Type B pancreatic cell (in vitro differentiated cells): ENCODE results near the gene MMP23B. TPM values are rescaled to one million over a fixed set of nuclear protein-coding genes. Genes with fewer than 3 reads are reported as not detected.

Source experiments
- DNase-seq: peaks from one replicate; pipeline ENCODE4 v3.0.0; 2021; ENCODE audit warnings: mixed read lengths; ENCODE audit not compliant: unreplicated experiment; ENCODE audit errors: extremely low spot score
- H3K27ac Mint-ChIP-seq: 2 replicates; pipeline ENCODE4 v1.8.0; 2021; ENCODE audit warnings: mild to moderate bottlenecking, mixed read lengths
- H3K27me3 Mint-ChIP-seq: 2 replicates; pipeline ENCODE4 v1.8.0; 2021; ENCODE audit warnings: mixed read lengths
- H3K36me3 Mint-ChIP-seq: 2 replicates; pipeline ENCODE4 v1.8.0; 2021; ENCODE audit warnings: mixed read lengths
- H3K4me1 Mint-ChIP-seq: one replicate; pipeline ENCODE4 v1.8.0; 2021; ENCODE audit warnings: mixed read lengths; ENCODE audit not compliant: unreplicated experiment
- H3K4me3 Mint-ChIP-seq: 2 replicates; pipeline ENCODE4 v1.8.0; 2021; ENCODE audit warnings: mild to moderate bottlenecking, mixed read lengths
- H3K9me3 Mint-ChIP-seq: 2 replicates; pipeline ENCODE4 v1.8.0; 2021; ENCODE audit warnings: mixed read lengths
- total RNA-seq: library from RNA; stranded (reverse); gene quantifications from 2 replicates; pipeline ENCODE4 v1.2.1, GENCODE V29; 2021; ENCODE audit warnings: low replicate concordance
- TF ChIP-seq, protein P1 (sequence below): fragments of 200-600 bp; sonication (generic); conservative IDR thresholded peaks from 2 replicates; pipeline ENCODE4 v1.5.0; 2021; ENCODE audit warnings: antibody characterized with exemption, mild to moderate bottlenecking

MMP23B gene
- total RNA-seq, 1 donor from 2014 or later: 6.8 TPM

DNA sequence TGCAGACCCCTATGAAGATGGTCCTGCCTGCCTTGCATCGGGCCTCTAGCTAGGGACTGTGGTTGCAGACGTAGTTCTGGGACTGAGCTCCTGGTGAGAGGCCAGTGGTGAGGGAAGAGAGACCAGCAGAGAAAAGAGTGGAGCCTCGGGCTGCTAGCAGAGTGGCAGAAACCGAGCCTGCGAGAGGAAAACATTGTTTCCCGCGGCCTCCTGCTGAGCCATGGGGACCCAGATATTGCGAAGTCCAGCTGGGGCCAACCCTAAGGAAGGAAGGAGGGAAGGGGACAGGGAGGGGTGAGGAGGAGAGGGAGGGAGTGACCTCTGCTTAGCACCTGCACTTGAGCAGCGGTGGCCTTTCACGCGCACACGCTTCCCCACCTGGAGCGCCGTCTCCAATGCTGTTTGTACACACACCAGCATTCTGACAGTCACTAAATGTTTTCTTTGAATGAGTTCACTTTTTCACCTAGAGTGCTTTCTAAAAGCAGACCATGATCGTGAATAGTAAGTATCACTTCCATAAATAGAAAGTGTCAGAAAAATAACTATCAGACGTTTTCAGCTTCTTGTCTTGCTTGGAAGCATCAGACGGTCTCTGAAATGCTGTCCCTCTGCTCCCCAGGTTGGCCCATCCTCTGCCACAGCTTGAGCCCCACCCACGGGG is 29.5 kb upstream of the MMP23B start:
- TF ChIP-seq, protein P1, sequence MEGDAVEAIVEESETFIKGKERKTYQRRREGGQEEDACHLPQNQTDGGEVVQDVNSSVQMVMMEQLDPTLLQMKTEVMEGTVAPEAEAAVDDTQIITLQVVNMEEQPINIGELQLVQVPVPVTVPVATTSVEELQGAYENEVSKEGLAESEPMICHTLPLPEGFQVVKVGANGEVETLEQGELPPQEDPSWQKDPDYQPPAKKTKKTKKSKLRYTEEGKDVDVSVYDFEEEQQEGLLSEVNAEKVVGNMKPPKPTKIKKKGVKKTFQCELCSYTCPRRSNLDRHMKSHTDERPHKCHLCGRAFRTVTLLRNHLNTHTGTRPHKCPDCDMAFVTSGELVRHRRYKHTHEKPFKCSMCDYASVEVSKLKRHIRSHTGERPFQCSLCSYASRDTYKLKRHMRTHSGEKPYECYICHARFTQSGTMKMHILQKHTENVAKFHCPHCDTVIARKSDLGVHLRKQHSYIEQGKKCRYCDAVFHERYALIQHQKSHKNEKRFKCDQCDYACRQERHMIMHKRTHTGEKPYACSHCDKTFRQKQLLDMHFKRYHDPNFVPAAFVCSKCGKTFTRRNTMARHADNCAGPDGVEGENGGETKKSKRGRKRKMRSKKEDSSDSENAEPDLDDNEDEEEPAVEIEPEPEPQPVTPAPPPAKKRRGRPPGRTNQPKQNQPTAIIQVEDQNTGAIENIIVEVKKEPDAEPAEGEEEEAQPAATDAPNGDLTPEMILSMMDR: no peak
- H3K27ac Mint-ChIP-seq: no peak overlapping the region
- no peaks in the 10 kb centered on the region for H3K9me3 Mint-ChIP-seq
- peaks cover 35% of the 10 kb centered on the region for H3K27me3 Mint-ChIP-seq
- no peaks in the 10 kb centered on the region for H3K36me3 Mint-ChIP-seq
- H3K4me3 Mint-ChIP-seq: no peak overlapping the region
- H3K4me1 Mint-ChIP-seq: no peaks in the 10 kb centered on the region
- DNase-seq: no peak

DNA sequence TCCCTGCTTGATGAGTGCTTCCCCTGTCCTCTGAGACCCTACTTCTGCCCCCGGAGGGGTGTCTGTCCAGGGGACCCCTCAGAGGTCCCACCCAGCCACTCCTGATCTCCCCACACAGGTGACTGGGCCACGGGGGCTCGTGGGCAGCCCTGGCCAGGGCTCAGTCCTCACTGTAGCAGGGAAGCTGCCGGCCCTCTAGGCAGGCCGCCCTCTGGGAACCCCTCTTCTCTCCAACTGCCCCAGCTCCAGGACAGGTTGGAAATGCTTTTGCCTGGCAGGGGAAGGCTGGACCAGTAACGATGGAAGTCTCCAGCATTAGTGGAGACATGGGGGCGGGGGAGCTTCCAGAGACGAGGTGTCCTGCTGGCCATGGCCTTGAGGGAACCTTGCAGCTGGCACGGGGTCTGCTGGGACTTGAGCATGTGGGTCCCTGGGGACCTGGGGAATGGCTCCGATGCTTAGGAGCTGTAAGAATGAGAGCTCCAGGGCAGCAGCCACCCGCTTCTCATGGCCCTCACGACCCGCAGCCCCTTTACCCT is 28.9 kb upstream of the MMP23B start:
- Mint-ChIP-seq H3K27me3 (peaks cover 29% of the 10 kb centered on the region), H3K4me3 (no peak overlapping the region), H3K27ac (no peak overlapping the region), H3K4me1 (no peaks in the 10 kb centered on the region), H3K9me3 (no peaks in the 10 kb centered on the region), H3K36me3 (no peaks in the 10 kb centered on the region)
- DNase-seq: no peak
- TF ChIP-seq, protein P1: no peak

- Mint-ChIP-seq H3K27me3 (peaks cover 22% of the 10 kb centered on the region), H3K4me1 (no peaks in the 10 kb centered on the region), H3K4me3 (no peak overlapping the region), H3K36me3 (no peaks in the 10 kb centered on the region), H3K9me3 (no peaks in the 10 kb centered on the region), H3K27ac (no peak overlapping the region)
- DNase-seq: no peak
- TF ChIP-seq, protein P1: no peak
Measured at GRCh38 chr1:1603671-1604373, 28.2 kb upstream of the MMP23B start.

DNA sequence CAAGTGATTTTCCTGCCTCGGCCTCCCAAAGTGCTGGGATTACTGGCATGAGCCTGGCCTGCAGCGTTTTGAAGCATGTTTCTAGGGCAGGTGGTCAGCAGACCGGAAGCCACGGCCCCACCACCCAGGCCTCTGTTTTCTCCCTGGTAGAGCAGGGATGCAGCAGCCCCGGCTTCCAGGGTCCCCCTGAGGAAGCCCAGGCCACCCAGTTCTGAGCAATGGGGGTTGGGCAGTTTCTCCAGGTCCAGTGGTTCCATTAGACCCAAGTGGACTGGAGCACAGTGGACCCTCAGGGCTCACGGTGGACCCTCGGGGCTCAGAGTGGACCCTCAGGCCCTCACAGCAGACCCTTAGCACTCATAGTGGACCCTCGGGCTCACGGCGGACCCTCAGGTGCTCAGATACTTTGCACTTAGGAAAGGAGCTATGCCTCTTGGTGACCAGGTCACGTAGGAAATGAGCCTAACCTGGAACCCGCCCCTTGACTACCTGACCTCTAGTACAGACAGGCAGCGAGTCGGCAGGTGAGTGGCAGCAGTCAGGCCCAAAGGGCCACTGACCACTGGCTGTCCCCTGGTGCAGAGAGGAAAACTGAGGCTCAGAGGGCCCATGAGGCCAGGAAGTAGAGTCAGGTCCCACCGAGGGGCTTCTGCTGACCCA is 27.5 kb upstream of the MMP23B start:
- Mint-ChIP-seq H3K4me3 (no peak overlapping the region), H3K36me3 (no peaks in the 10 kb centered on the region), H3K27ac (no peak overlapping the region), H3K9me3 (no peaks in the 10 kb centered on the region), H3K4me1 (no peaks in the 10 kb centered on the region), H3K27me3 (peaks cover 18% of the 10 kb centered on the region)
- no peak for DNase-seq
- TF ChIP-seq, protein P1: no peak

DNA sequence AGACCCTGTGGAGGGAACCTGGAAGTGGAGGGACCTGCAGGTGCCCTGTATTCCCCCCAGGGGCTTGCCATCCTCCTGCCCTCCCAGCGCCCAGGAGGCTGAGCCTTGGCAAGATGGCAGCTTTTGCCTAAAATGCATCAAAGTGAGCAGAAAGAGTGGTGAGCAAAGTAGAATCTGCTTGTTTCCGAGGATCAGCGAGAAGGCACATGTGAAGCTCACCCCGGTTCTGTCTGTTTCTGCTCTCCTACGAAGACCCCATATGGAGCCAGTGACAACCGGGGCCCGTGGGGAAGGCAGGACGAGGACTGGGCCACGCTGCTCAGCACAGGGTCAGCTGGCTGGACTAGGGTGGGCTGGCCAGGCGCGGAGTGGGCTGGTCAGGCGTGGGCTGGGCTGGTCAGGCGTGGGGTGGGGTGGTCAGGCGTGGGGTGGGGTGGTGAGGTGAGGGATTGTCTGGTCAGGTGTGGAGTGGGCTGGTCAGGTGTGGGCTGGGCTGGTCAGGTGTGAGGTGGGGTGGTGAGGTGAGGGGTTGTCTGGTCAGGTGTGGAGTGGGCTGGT is 26.9 kb upstream of the MMP23B start:
- no peak overlapping the region for H3K27ac Mint-ChIP-seq
- H3K27me3 Mint-ChIP-seq: peaks cover 18% of the 10 kb centered on the region
- no peaks in the 10 kb centered on the region for H3K36me3 Mint-ChIP-seq

More for the DNA sequence above, 26.9 kb upstream of the MMP23B start:
- no peaks in the 10 kb centered on the region for H3K9me3 Mint-ChIP-seq
- no peak overlapping the region for H3K4me3 Mint-ChIP-seq
- no peaks in the 10 kb centered on the region for H3K4me1 Mint-ChIP-seq
- TF ChIP-seq, protein P1: no peak
- DNase-seq: peak; percentile 66
